Stimulated activated CD8-positive, alpha-beta memory T cell treated with anti-CD3 and anti-CD28 coated beads, Interleukin-15, amount 100 ng/mL, for 4 hours (primary cell): ENCODE data around the gene GPC6.
"Not testable (repeated sequence)": the region's sequence is repeated elsewhere in the genome, so short reads cannot be mapped to it uniquely, and the experiment has no call there.

ENCODE experiments used
- DNase-seq, 2 donors: peaks; one replicate each; pipeline ENCODE4 v3.0.0-alpha.2; 2020; ENCODE audit warnings: low read depth in 2 of 2

GPC6 gene

DNA sequence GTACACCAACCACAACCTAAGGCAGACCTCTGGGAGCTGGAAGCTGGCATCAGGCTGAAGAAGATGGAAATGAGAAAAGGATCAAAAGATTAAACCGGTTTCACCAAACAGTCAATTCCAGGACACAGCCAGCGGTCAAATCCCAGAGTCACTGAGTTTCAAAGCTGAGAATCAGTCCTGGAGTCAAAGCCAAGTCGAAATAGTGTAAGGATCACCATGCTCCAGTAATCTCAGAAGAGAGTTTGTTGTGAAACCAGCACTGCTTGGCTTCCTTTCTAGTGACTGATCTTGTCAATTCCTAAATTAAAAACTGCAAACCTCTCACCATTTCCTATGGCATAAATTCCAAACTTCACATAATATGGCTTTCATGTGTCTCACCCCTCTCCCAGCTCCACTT is 198.8 kb downstream of the GPC6 start:
- DNase-seq, result no peak

GRCh38 chr13:93430381-93430780 is 203.8 kb downstream of the GPC6 start:
- DNase-seq, result no peak

DNA sequence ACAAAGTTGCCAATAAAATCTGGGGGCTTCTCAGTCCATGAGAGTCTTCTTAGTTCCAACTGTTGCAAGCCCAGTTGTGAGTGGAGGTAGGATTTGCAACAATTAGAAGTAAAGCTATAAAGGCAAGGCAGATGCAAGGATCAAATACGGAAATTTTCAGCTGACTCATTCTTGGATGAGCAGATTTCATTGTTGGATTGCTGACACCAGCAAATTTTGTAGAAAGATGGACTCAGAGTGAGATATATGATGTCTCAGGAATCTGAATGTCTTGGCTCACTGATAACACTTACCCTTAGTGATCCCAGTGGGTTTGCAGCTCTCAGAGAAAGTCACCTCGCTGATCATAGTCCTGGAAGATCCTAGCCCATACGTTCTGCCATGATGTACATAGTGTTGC is 209.0 kb downstream of the GPC6 start:
- no peak for DNase-seq

DNA sequence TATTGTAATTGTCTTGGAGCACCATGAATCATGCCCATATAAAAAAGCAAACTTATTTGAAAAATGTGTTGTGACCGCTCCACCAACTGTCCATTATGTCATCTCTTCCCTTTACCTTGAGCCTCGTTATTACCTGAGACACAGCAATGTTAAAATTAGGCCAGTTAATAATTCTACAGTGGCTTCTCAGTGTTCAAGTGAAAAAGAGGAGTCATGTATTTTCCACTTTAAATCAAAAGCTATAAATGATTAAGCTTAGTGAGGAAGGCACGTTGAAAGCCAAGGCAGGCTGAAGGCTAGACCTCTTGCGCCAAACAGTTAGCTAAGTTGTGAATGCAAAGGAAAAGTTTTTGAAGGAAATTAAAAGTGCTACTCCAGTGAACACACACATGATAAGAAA is 210.5 kb downstream of the GPC6 start:
- DNase-seq, result no peak

GRCh38 chr13:93446238-93446637 is 219.6 kb downstream of the GPC6 start:
- no peak for DNase-seq

- no peak for DNase-seq
Observed at GRCh38 chr13:93450191-93450621, 223.6 kb downstream of the GPC6 start.

- DNase-seq, result no peak
Observed at GRCh38 chr13:93450761-93451160, 224.2 kb downstream of the GPC6 start.

GRCh38 chr13:93454676-93455235 is 228.1 kb downstream of the GPC6 start:
- DNase-seq, result not testable (repeated sequence)

- DNase-seq, result no peak
Observed at GRCh38 chr13:93455861-93456260, 229.3 kb downstream of the GPC6 start.

GRCh38 chr13:93460005-93460404 is 233.4 kb downstream of the GPC6 start:
- DNase-seq, result no peak

DNA sequence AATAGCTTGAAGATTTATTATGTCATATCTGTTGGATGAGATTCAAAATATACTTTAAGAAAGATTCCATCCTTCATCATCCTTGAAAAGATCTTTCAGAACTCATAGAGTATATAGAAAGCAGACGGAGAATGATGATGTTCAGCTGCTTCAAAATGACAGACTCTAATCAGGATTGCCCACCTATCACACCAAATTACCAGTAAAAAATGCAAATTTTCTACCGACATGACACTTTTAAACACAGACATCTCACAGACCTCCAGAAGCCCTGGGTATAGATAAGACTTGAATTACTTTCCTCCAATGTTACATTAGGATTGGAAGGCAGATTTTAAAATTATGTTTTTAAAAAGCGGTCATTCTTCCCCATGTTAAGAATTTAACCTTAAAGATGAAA is 235.5 kb downstream of the GPC6 start:
- no peak for DNase-seq

DNA sequence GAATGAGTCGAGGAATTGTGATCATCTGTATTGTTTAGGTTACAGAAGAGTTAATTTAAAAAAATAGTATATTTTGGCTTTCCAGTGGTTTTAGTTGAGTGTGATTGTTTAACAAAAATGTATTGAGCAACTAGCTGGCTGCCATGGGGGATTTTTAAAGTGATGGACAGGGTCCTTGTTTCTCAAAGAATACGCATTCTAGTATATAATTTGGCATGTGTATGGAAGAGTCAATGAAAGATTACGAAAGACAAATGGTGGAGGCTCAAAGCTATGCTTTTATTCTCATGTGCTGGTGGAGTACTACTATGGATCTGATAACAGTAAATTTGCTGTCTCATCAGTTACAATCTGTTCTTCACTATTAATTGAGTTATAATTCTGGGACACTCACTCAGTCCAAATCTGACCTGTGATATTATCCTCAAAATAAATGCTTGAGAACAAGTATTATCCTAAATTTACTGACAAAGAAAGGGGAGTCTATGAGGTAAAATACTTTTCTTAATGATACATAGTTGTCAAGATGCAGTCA is 240.0 kb downstream of the GPC6 start:
- no peak for DNase-seq

DNA sequence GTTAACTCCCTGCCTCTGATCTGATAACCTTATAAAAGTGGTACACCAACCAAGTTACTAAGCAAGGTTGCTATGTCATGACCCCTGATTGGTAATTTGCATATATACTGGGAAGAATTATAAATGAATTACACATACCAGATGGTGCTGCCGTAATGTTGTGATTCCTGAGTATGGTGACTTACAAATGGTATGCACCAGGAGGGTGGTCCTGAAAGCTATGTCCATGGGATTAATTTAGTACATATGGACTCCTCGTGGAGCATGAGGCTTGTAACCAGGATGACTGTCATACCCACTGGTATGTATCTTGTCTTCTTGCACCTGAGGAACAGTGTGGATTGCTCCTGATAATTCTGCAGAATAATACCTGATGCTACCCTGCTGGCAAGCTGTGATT is 240.6 kb downstream of the GPC6 start:
- DNase-seq, result no peak

DNA sequence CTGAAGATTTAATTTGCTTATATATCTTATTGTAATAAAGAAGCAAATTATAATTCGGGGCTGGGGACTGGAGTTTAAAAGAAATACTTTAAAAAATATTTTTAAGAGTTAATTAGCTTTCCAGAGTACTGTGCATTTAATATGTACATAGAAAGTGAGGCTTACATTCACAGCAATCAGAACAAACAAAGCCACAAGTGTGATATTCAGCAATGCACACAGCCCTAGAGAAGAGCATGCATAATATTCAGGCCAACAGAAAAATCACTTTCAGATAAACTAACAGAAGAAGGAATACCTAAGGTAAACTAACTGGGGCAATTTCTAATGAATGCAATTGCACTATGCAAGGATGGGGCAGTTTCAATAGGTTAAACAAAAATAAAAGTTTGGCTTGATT is 241.8 kb downstream of the GPC6 start:
- no peak for DNase-seq

DNA sequence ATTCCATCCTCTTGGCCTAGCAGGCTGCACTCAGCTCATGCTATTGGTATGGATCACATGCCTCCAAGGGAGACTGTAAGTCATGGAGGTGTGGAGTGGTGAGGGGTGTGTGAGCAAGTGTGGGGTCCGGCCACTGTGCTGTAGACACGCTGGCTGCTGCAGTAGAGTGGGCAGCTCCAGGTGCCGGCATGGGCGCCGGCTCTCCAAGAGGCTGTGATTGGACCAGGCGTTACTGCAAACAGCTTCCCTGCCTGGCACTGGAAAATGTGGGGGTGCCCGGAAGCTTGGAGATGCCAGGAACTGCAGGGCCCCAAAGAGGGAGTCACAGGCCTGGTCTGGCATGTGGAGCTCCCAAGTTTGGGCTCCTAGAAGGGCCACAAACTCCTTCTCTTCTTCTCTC is 245.7 kb downstream of the GPC6 start:
- DNase-seq, result no peak

- DNase-seq, result no peak
Observed at GRCh38 chr13:93472814-93473296, 246.2 kb downstream of the GPC6 start.

DNA sequence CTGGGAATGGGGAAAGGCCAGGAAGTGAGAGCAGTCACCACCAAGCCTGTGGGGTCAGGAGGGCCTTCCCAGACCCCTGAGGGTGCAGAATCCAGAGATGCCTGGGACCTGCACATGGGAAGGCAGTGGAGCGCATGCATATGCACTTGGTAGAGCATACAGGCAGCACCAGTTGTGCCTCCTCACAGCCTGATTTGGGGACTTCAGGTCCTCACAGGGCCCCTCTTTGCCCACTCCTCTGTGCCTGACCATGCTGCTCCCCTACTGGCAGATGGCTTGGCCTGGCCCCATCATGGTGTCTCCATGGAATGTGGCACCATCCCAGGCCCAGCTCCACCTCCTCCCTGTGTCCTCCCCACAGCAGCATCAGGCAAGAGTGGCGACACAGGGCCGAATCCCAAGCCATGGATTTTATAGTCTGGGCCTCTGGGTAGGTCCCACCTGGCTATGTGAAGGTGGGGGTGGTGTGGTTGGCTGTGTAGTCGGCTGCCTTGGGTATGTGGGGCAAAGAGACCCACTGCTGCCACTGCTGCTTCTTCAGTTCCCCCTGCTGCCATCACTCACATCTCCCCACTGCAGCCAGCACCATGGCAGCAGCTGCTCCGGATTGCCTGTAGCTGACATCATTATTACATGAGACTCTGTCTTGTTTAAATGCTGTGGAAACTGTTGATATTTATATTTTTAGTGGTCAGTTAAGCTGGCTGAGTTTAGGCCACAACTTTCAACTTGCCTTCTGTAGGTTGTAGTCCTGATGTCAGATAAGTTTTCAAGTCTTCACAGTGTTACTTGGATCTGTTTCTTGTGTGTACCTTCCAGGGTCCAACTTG is 247.0 kb downstream of the GPC6 start:
- DNase-seq, result no peak

DNA sequence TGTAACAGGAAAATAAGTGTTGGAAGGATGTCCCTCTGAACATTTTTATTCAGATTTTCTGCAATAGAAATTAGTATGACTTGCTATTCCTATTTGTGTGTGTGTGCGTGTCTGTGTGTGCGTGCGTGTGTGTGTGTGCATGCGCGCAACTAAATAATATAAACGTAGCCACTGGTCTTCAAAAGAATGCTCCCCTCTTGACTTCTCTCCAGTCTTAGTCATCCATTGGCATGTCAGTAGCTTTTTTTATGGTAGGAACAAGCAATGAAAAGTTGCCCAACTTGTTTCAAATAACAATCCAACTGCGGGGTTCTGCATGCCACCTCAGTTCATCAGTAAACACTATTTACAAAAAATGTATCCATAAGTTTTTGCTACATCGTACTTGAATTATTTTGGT is 249.6 kb downstream of the GPC6 start:
- no peak for DNase-seq

GRCh38 chr13:93477238-93477637 is 250.6 kb downstream of the GPC6 start:
- no peak for DNase-seq

DNA sequence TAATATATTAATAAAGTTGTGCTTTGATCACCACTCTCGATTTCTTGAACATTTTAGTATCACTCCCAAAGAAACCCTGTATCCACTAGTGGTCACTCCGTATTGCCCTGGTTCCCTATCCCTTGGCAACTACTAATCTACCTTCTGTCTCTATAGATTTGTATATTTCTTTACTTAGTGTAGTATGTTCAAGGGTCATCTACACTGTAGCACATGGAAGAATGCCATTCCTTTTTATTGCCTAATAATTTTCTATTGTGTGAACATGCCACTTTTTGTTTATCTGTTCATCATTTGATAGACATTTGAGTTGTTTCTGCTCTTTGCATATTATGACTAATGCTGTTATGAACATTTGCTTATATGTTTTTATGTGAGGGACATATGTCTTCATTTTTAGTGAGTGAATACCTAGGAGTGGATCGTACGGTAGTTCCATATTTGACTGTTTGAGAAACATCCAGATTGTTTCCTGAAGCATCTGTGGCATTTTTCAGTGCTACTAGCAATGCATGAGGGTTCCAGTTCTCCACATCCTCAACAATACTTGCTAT is 254.0 kb downstream of the GPC6 start:
- no peak for DNase-seq

DNA sequence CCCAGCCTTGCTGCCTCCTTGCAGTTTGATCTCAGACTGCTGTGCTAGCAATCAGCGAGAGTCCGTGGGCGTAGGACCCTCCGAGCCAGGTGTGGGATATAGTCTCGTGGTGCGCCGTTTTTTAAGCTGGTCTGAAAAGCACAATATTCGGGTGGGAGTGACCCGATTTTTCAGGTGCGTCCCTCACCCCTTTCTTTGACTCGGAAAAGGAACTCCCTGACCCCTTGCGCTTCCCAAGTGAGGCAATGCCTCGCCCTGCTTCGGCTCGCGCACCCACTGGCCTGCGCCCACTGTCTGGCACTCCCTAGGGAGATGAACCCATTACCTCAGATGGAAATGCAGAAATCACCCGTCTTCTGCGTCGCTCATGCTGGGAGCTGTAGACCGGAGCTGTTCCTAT is 269.5 kb downstream of the GPC6 start:
- not testable (repeated sequence) for DNase-seq

- DNase-seq, result no peak
Observed at GRCh38 chr13:93496985-93497673, 270.5 kb downstream of the GPC6 start.
